Dedifferentiated amniotic fluid mesenchymal stem cell (primary cell): ENCODE data around the gene RCN2.

Experiments
- DNase-seq: peaks from one replicate; pipeline ENCODE4 v3.0.0-alpha.2; 2016; ENCODE audit errors: extremely low spot score

Gene RCN2

GRCh38 chr15:76973906-76974305, 42.4 kb downstream of the RCN2 start:
- no peak for DNase-seq

GRCh38 chr15:76974456-76975036, 43.0 kb downstream of the RCN2 start:
- no peak for DNase-seq

GRCh38 chr15:76976141-76976540, 44.6 kb downstream of the RCN2 start:
- no peak for DNase-seq

- no peak for DNase-seq
These were observed 45.2 kb downstream of the RCN2 start for GRCh38 chr15:76976572-76977270.

GRCh38 chr15:76978522-76979330, 47.2 kb downstream of the RCN2 start:
- DNase-seq = no peak

GRCh38 chr15:76979331-76979925, 47.9 kb downstream of the RCN2 start:
- no peak for DNase-seq

GRCh38 chr15:76979996-76980520, 48.5 kb downstream of the RCN2 start:
- no peak for DNase-seq

- no peak for DNase-seq
These were observed 50.8 kb downstream of the RCN2 start for GRCh38 chr15:76982356-76982755.

- no peak for DNase-seq
These were observed 51.2 kb downstream of the RCN2 start for GRCh38 chr15:76982756-76983155.

GRCh38 chr15:76983590-76984375, 52.2 kb downstream of the RCN2 start:
- DNase-seq = no peak

GRCh38 chr15:76986743-76987142, 55.2 kb downstream of the RCN2 start:
- no peak for DNase-seq

- no peak for DNase-seq
These were observed 55.7 kb downstream of the RCN2 start for GRCh38 chr15:76987276-76987675.

GRCh38 chr15:76987896-76988860, 56.6 kb downstream of the RCN2 start:
- DNase-seq = no peak

- no peak for DNase-seq
These were observed 57.6 kb downstream of the RCN2 start for GRCh38 chr15:76988867-76989780.

GRCh38 chr15:76991048-76991447, 59.5 kb downstream of the RCN2 start:
- DNase-seq = no peak

GRCh38 chr15:76991741-76992645, 60.4 kb downstream of the RCN2 start:
- no peak for DNase-seq

- no peak for DNase-seq
These were observed 61.7 kb downstream of the RCN2 start for GRCh38 chr15:76993114-76993725.

GRCh38 chr15:76994001-76994400, 62.5 kb downstream of the RCN2 start:
- DNase-seq = no peak
